BLaER1 (cell line): ENCODE measurements around the gene IL32.

Source experiments
- H3K27ac ChIP-seq: shearing (Covaris generic); formaldehyde crosslinking; 2 replicates; pipeline ENCODE4 v1.8.1; 2022
- H3K27me3 ChIP-seq: shearing (Covaris generic); formaldehyde crosslinking; 2 replicates; pipeline ENCODE4 v1.8.1; 2022
- H3K36me3 ChIP-seq: shearing (Covaris generic); formaldehyde crosslinking; 2 replicates; pipeline ENCODE4 v1.8.1; 2022
- H3K4me1 ChIP-seq: shearing (Covaris generic); formaldehyde crosslinking; 2 replicates; pipeline ENCODE4 v1.8.1; 2022
- H3K4me2 ChIP-seq: shearing (Covaris generic); formaldehyde crosslinking; 2 replicates; pipeline ENCODE4 v1.8.1; 2022
- H3K4me3 ChIP-seq: shearing (Covaris generic); formaldehyde crosslinking; 2 replicates; pipeline ENCODE4 v1.8.1; 2022
- H3K9ac ChIP-seq: shearing (Covaris generic); formaldehyde crosslinking; 2 replicates; pipeline ENCODE4 v1.8.1; 2022
- H3K9me3 ChIP-seq: shearing (Covaris generic); formaldehyde crosslinking; 2 replicates; pipeline ENCODE4 v1.8.1; 2022
- H4K20me1 ChIP-seq: shearing (Covaris generic); formaldehyde crosslinking; 2 replicates; pipeline ENCODE4 v1.8.1; 2022
- Cebpa-rat ChIP-seq: shearing (Covaris generic); IDR thresholded peaks from 2 replicates; pipeline ENCODE4 v1.8.1; 2022

IL32 gene

GRCh38 chr16:3112881-3113574, 47.6 kb downstream of the IL32 start:
- H3K27me3 ChIP-seq: peaks cover 52% of the 10 kb centered on the region
- H3K9me3 ChIP-seq: no peaks in the 10 kb centered on the region
- no peak for TF ChIP-seq Cebpa-rat
- no peaks in the 10 kb centered on the region for H3K4me1 ChIP-seq
- H4K20me1 ChIP-seq: no peaks in the 10 kb centered on the region
- H3K4me2 ChIP-seq: no peak overlapping the region
- H3K27ac ChIP-seq: no peak overlapping the region
- no peaks in the 10 kb centered on the region for H3K36me3 ChIP-seq
- H3K4me3 ChIP-seq: no peak overlapping the region
- H3K9ac ChIP-seq: no peak overlapping the region

- Histone ChIP-seq H3K9ac (no peak overlapping the region), H3K4me1 (no peaks in the 10 kb centered on the region), H3K36me3 (no peaks in the 10 kb centered on the region), H3K27ac (no peak overlapping the region), H3K27me3 (peaks cover 52% of the 10 kb centered on the region), H4K20me1 (no peaks in the 10 kb centered on the region), H3K4me3 (no peak overlapping the region), H3K9me3 (no peaks in the 10 kb centered on the region), H3K4me2 (no peak overlapping the region)
- TF ChIP-seq Cebpa-rat: no peak
Measured at GRCh38 chr16:3113765-3114479, 48.5 kb downstream of the IL32 start.

GRCh38 chr16:3115003-3115402, 49.6 kb downstream of the IL32 start:
- Histone ChIP-seq H3K9ac (no peak overlapping the region), H3K27me3 (peaks cover 52% of the 10 kb centered on the region), H3K36me3 (no peaks in the 10 kb centered on the region)

GRCh38 chr16:3115561-3115960, 50.1 kb downstream of the IL32 start:
- H3K4me1 ChIP-seq: no peaks in the 10 kb centered on the region
- no peak overlapping the region for H3K4me2 ChIP-seq
- no peaks in the 10 kb centered on the region for H4K20me1 ChIP-seq
- no peaks in the 10 kb centered on the region for H3K9me3 ChIP-seq
- H3K27ac ChIP-seq: no peak overlapping the region
- H3K27me3 ChIP-seq: peaks cover 52% of the 10 kb centered on the region
- H3K4me3 ChIP-seq: no peak overlapping the region
- H3K9ac ChIP-seq: no peak overlapping the region
- no peak for TF ChIP-seq Cebpa-rat
- H3K36me3 ChIP-seq: no peaks in the 10 kb centered on the region

More at GRCh38 chr16:3115003-3115402, 49.6 kb downstream of the IL32 start:
- TF ChIP-seq Cebpa-rat: no peak
- no peaks in the 10 kb centered on the region for H3K4me1 ChIP-seq
- no peaks in the 10 kb centered on the region for H4K20me1 ChIP-seq
- H3K9me3 ChIP-seq: no peaks in the 10 kb centered on the region
- no peak overlapping the region for H3K4me3 ChIP-seq
- H3K4me2 ChIP-seq: no peak overlapping the region
- H3K27ac ChIP-seq: no peak overlapping the region

GRCh38 chr16:3118204-3118790, 52.9 kb downstream of the IL32 start:
- H3K27ac ChIP-seq: no peak overlapping the region
- H3K9ac ChIP-seq: no peak overlapping the region
- peaks cover 20% of the 10 kb centered on the region for H3K4me1 ChIP-seq
- no peaks in the 10 kb centered on the region for H4K20me1 ChIP-seq
- no peaks in the 10 kb centered on the region for H3K36me3 ChIP-seq
- no peak overlapping the region for H3K4me2 ChIP-seq
- no peak for TF ChIP-seq Cebpa-rat
- H3K9me3 ChIP-seq: no peaks in the 10 kb centered on the region
- H3K27me3 ChIP-seq: peaks cover 25% of the 10 kb centered on the region
- H3K4me3 ChIP-seq: no peak overlapping the region

- Histone ChIP-seq H3K36me3 (no peaks in the 10 kb centered on the region), H3K4me1 (peaks cover 25% of the 10 kb centered on the region)
Measured at GRCh38 chr16:3118846-3119245, 53.4 kb downstream of the IL32 start.

More at GRCh38 chr16:3118846-3119245, 53.4 kb downstream of the IL32 start:
- H3K4me2 ChIP-seq: no peak overlapping the region
- no peak for TF ChIP-seq Cebpa-rat
- peaks cover 19% of the 10 kb centered on the region for H3K27me3 ChIP-seq
- no peaks in the 10 kb centered on the region for H3K9me3 ChIP-seq
- no peaks in the 10 kb centered on the region for H4K20me1 ChIP-seq
- H3K9ac ChIP-seq: no peak overlapping the region
- no peak overlapping the region for H3K4me3 ChIP-seq
- H3K27ac ChIP-seq: no peak overlapping the region
